OCI-LY1 (cell line): Measurements from ENCODE around the gene ERICH6.

Experiments
- H2AFZ ChIP-seq: fragments of 200-600 bp; sonication (generic), shearing (Covaris generic); 2 replicates; pipeline ENCODE4 v1.6.0; 2014; ENCODE audit warnings: antibody characterized with exemption, mild to moderate bottlenecking, low read length
- H3F3A ChIP-seq: fragments of 200-600 bp; sonication (generic), shearing (Covaris generic); 2 replicates; pipeline ENCODE4 v1.6.0; 2014; ENCODE audit warnings: mild to moderate bottlenecking, antibody characterized with exemption, low read length, moderate library complexity; ENCODE audit not compliant: insufficient read depth
- H3K27ac ChIP-seq: fragments of 200-600 bp; sonication (generic); 2 replicates; pipeline ENCODE4 v1.5.1; 2014; ENCODE audit warnings: low read length, mixed run types, mild to moderate bottlenecking, low read depth; ENCODE audit not compliant: poor library complexity, severe bottlenecking
- H3K27me3 ChIP-seq: fragments of 200-600 bp; sonication (generic); 2 replicates; pipeline ENCODE4 v1.6.0; 2014; ENCODE audit warnings: antibody characterized with exemption, mild to moderate bottlenecking, low read length, moderate library complexity; ENCODE audit not compliant: insufficient read depth
- H3K36me3 ChIP-seq: fragments of 200-600 bp; sonication (generic); 2 replicates; pipeline ENCODE4 v1.6.1; 2014; ENCODE audit warnings: mild to moderate bottlenecking, antibody characterized with exemption, low read length, moderate library complexity, mixed read lengths; ENCODE audit not compliant: insufficient read depth
- H3K4me1 ChIP-seq: fragments of 200-600 bp; sonication (generic); 2 replicates; pipeline ENCODE4 v1.5.1; 2014; ENCODE audit warnings: mild to moderate bottlenecking, low read length, moderate library complexity; ENCODE audit not compliant: insufficient read depth, severe bottlenecking
- H3K4me2 ChIP-seq: fragments of 200-600 bp; sonication (generic), shearing (Covaris generic); 2 replicates; pipeline ENCODE4 v1.6.1; 2014; ENCODE audit warnings: low read length
- H3K4me3 ChIP-seq: fragments of 200-600 bp; sonication (generic); 2 replicates; pipeline ENCODE4 v1.5.1; 2014; ENCODE audit warnings: low read length, low read depth, mild to moderate bottlenecking, mixed read lengths; ENCODE audit not compliant: poor library complexity, severe bottlenecking
- H3K79me2 ChIP-seq: fragments of 200-600 bp; shearing (Covaris generic); 2 replicates; pipeline ENCODE4 v1.6.1; 2016; ENCODE audit warnings: mixed run types, low read length, mixed read lengths; ENCODE audit not compliant: insufficient read depth
- H3K9ac ChIP-seq: fragments of 200-600 bp; sonication (generic), shearing (Covaris generic); 2 replicates; pipeline ENCODE4 v1.6.1; 2014; ENCODE audit warnings: mild to moderate bottlenecking, low read length, mixed read lengths
- H3K9me2 ChIP-seq: fragments of 200-600 bp; sonication (generic), shearing (Covaris generic); 2 replicates; pipeline ENCODE4 v1.6.1; 2014; ENCODE audit warnings: low read depth, mild to moderate bottlenecking, low read length, mixed read lengths
- H3K9me3 ChIP-seq: fragments of 200-600 bp; shearing (Covaris generic); 2 replicates; pipeline ENCODE4 v1.6.1; 2014; ENCODE audit warnings: low read length, mixed read lengths
- H4K20me1 ChIP-seq: fragments of 200-600 bp; sonication (generic), shearing (Covaris generic); 2 replicates; pipeline ENCODE4 v1.6.0; 2016; ENCODE audit warnings: mild to moderate bottlenecking, low read length; ENCODE audit not compliant: insufficient read depth
- CTCF ChIP-seq: fragments of 200-600 bp; sonication (generic), shearing (Covaris generic); IDR thresholded peaks from 2 replicates; pipeline ENCODE4 v1.5.1; 2017; ENCODE audit warnings: mild to moderate bottlenecking, antibody characterized with exemption, low read length, moderate library complexity, mixed read lengths
- EZH2 ChIP-seq: fragments of 200-600 bp; sonication (generic), shearing (Covaris generic); IDR thresholded peaks from 2 replicates; pipeline ENCODE4 v1.8.0; 2017; ENCODE audit warnings: borderline replicate concordance, mixed run types, mild to moderate bottlenecking, antibody characterized with exemption, low read length, moderate library complexity, mixed read lengths

The ERICH6 gene

GRCh38 chr3:150748684-150749047, 44.9 kb upstream of the ERICH6 start:
- Histone ChIP-seq H3K27ac (peak overlapping the region; percentile 20), H4K20me1 (no peaks in the 10 kb centered on the region)

GRCh38 chr3:150747886-150748683, 44.4 kb upstream of the ERICH6 start:
- Histone ChIP-seq H3K27ac (peak overlapping the region; percentile 20), H3K79me2 (peaks cover 96% of the 10 kb centered on the region), H3K4me1 (peaks cover 87% of the 10 kb centered on the region), H3K9ac (no peak overlapping the region; the same call in 1 of the 2 replicates), H3K4me2 (peak overlapping the region; percentile 2; the same call in 1 of the 2 replicates), H3K36me3 (peaks cover 36% of the 10 kb centered on the region), H3K27me3 (no peaks in the 10 kb centered on the region), H4K20me1 (no peaks in the 10 kb centered on the region), H3K9me3 (no peaks in the 10 kb centered on the region), H3K9me2 (no peaks in the 10 kb centered on the region), H2AFZ (no peak overlapping the region), H3F3A (no peaks in the 10 kb centered on the region), H3K4me3 (no peak overlapping the region)
- TF ChIP-seq CTCF (no peak), EZH2 (no peak)

More at GRCh38 chr3:150748684-150749047, 44.9 kb upstream of the ERICH6 start:
- Histone ChIP-seq H3K9me2 (no peaks in the 10 kb centered on the region), H3K4me3 (no peak overlapping the region), H3K4me1 (peaks cover 81% of the 10 kb centered on the region), H3K9ac (no peak overlapping the region; the same call in 1 of the 2 replicates), H3K36me3 (peaks cover 41% of the 10 kb centered on the region), H3K9me3 (no peaks in the 10 kb centered on the region), H3K4me2 (peak overlapping the region; percentile 2; the same call in 1 of the 2 replicates), H2AFZ (no peak overlapping the region), H3F3A (no peaks in the 10 kb centered on the region), H3K27me3 (no peaks in the 10 kb centered on the region), H3K79me2 (peaks cover 97% of the 10 kb centered on the region)
- no peak for TF ChIP-seq CTCF
- no peak for TF ChIP-seq EZH2

GRCh38 chr3:150746791-150747590, 43.3 kb upstream of the ERICH6 start:
- TF ChIP-seq CTCF: no peak
- TF ChIP-seq EZH2: no peak

More at GRCh38 chr3:150746791-150747590, 43.3 kb upstream of the ERICH6 start:
- Histone ChIP-seq H3K27ac (no peak overlapping the region), H3K4me2 (no peak overlapping the region), H3K9me3 (no peaks in the 10 kb centered on the region), H4K20me1 (no peaks in the 10 kb centered on the region), H3K79me2 (peaks cover 86% of the 10 kb centered on the region), H2AFZ (no peak overlapping the region), H3K36me3 (peaks cover 38% of the 10 kb centered on the region), H3F3A (no peaks in the 10 kb centered on the region), H3K4me1 (peaks cover 90% of the 10 kb centered on the region), H3K9me2 (no peaks in the 10 kb centered on the region), H3K27me3 (no peaks in the 10 kb centered on the region), H3K4me3 (no peak overlapping the region), H3K9ac (no peak overlapping the region)
